HCT116 (cell line): ENCODE results near the gene DOCK7. TPM values are rescaled to one million over a fixed set of nuclear protein-coding genes. Genes with fewer than 3 reads are reported as not detected.

Experiments used
- ATAC-seq: fragments of 200-7000 bp; cut with Tn5 transposase; 2 replicates; pipeline ENCODE4 v1.9.1; 2020; ENCODE audit warnings: mild to moderate bottlenecking, moderate library complexity
- BruUV-seq: library from RNA; stranded (reverse); fragments of 400-500 nt; replicated peaks from 2 replicates; lab custom pipeline; 2021; lab: Mats Ljungman, UMichigan
- CTCF ChIA-PET: fragments of 300-600 bp; sonication (Branson Sonifier 250); formaldehyde crosslinking; loops from one replicate; lab custom pipeline; 2021; ENCODE audit warnings: antibody characterized with exemption; lab: Charles Lee
- POLR2A ChIA-PET: fragments of 300-600, 350-600 bp; sonication (Branson Sonifier 250); formaldehyde crosslinking; loops from one replicate; lab custom pipeline; 2021; ENCODE audit warnings: antibody characterized with exemption; lab: Charles Lee
- RAD21 ChIA-PET, 2 experiments: fragments of 300-600 bp; sonication (Branson Sonifier 250); formaldehyde crosslinking; loops; one replicate each; lab custom pipeline; 2023; ENCODE audit warnings: low total read pairs in 2 of 2; ENCODE audit not compliant: uncharacterized antibody in 2 of 2, unreplicated experiment in 2 of 2, low non-redundant PET in 1 of 2; lab: Charles Lee
- DNase-seq: peaks from one replicate; pipeline ENCODE4 v3.0.0-alpha.2; 2010; ENCODE audit warnings: low read depth, low spot score
- H2AFZ ChIP-seq: fragments of 200-600 bp; shearing (Covaris generic), sonication (generic); 2 replicates; pipeline ENCODE4 v1.6.1; 2017; ENCODE audit warnings: low read depth, mixed run types, mixed read lengths, antibody characterized with exemption, low read length; ENCODE audit not compliant: poor library complexity, severe bottlenecking
- H3K27ac ChIP-seq: 2 replicates; pipeline ENCODE4 v1.5.1; 2012; ENCODE audit warnings: low read depth, low read length
- H3K27me3 ChIP-seq: fragments of 200-600 bp; sonication (generic); 2 replicates; pipeline ENCODE4 v1.6.1; 2016; ENCODE audit warnings: mixed run types, low read length, mixed read lengths; ENCODE audit not compliant: insufficient read depth
- H3K36me3 ChIP-seq, 2 experiments: fragments of 200-500 bp in 1 of 2; fragments of 200-600 bp in 1 of 2; sonication (Bioruptor generic) in 1 of 2; sonication (generic) in 1 of 2; 2 replicates each; pipeline versions ENCODE4 v1.5.1 to v1.6.1; 2014 to 2016; ENCODE audit warnings: low read length in 2 of 2, inconsistent platforms in 1 of 2, mixed read lengths in 1 of 2, mixed run types in 1 of 2; ENCODE audit not compliant: insufficient read depth in 2 of 2, control insufficient read depth in 1 of 2
- H3K4me1 ChIP-seq, 2 experiments: fragments of 200-600 bp in 1 of 2; sonication (generic) in 1 of 2; 2 replicates each; pipeline versions ENCODE4 v1.5.1 to v1.6.1; 2012 to 2017; ENCODE audit warnings: low read length in 2 of 2, inconsistent platforms in 1 of 2, mild to moderate bottlenecking in 1 of 2, mixed read lengths in 1 of 2, mixed run types in 1 of 2, moderate library complexity in 1 of 2; ENCODE audit not compliant: insufficient read depth in 2 of 2, control insufficient read depth in 1 of 2
- H3K4me2 ChIP-seq: fragments of 200-600 bp; sonication (generic); 2 replicates; pipeline ENCODE4 v1.6.1; 2017; ENCODE audit warnings: mixed run types, low read length, mixed read lengths
- H3K4me3 ChIP-seq, 2 experiments: fragments of 200-600 bp in 1 of 2; sonication (generic) in 1 of 2; replicated peaks in 1 of 2; 2 replicates each; pipeline ENCODE4 v1.5.1; 2011 to 2016; ENCODE audit warnings: low read length in 2 of 2, control low read depth in 1 of 2, low read depth in 1 of 2, mild to moderate bottlenecking in 1 of 2, mixed read lengths in 1 of 2, mixed run types in 1 of 2
- H3K79me2 ChIP-seq: fragments of 200-600 bp; sonication (generic); 2 replicates; pipeline ENCODE4 v1.6.1; 2017; ENCODE audit warnings: mild to moderate bottlenecking, mixed run types, low read length, moderate library complexity, mixed read lengths; ENCODE audit not compliant: insufficient read depth
- H3K9ac ChIP-seq: fragments of 200-600 bp; sonication (generic); 2 replicates; pipeline ENCODE4 v1.6.1; 2016; ENCODE audit warnings: low read length, mixed read lengths
- H3K9me2 ChIP-seq: fragments of 200-600 bp; sonication (generic), shearing (Covaris generic); 2 replicates; pipeline ENCODE4 v1.6.1; 2017; ENCODE audit warnings: mixed run types, mild to moderate bottlenecking, moderate library complexity; ENCODE audit not compliant: insufficient read depth
- H3K9me3 ChIP-seq, 2 experiments: fragments of 200-500 bp in 1 of 2; fragments of 200-600 bp in 1 of 2; sonication (Bioruptor generic) in 1 of 2; sonication (generic) in 1 of 2; 2 replicates each; pipeline ENCODE4 v1.6.1; 2014 to 2017; ENCODE audit warnings: low read length in 2 of 2, mixed read lengths in 2 of 2, inconsistent platforms in 1 of 2, low read depth in 1 of 2, mild to moderate bottlenecking in 1 of 2, mixed run types in 1 of 2, moderate library complexity in 1 of 2; ENCODE audit not compliant: control insufficient read depth in 1 of 2, insufficient read depth in 1 of 2
- H4K20me1 ChIP-seq: fragments of 200-600 bp; sonication (generic), shearing (Covaris generic); 2 replicates; pipeline ENCODE4 v1.6.1; 2017; ENCODE audit warnings: mixed run types, mild to moderate bottlenecking, moderate library complexity; ENCODE audit not compliant: insufficient read depth
- ATF3 ChIP-seq: IDR thresholded peaks from 2 replicates; pipeline ENCODE4 v1.6.1; 2012
- CBX3 ChIP-seq: IDR thresholded peaks from 2 replicates; pipeline ENCODE4 v1.6.1; 2012; ENCODE audit warnings: low read depth
- CEBPB ChIP-seq: IDR thresholded peaks from 2 replicates; pipeline ENCODE4 v1.6.1; 2012; ENCODE audit warnings: low read depth
- CTCF ChIP-seq, 3 experiments: fragments of 200-600 bp in 1 of 3; sonication (generic) in 1 of 3; IDR thresholded peaks in 2 of 3; conservative IDR thresholded peaks in 1 of 3; 2 replicates each; pipeline ENCODE4 v1.5.1; 2012 to 2017; ENCODE audit warnings: low read depth in 2 of 3, low read length in 2 of 3, antibody characterized with exemption in 1 of 3, borderline replicate concordance in 1 of 3, control low read depth in 1 of 3, mild to moderate bottlenecking in 1 of 3, mixed read lengths in 1 of 3, mixed run types in 1 of 3, moderate library complexity in 1 of 3; ENCODE audit not compliant: insufficient read depth in 1 of 3
- EGR1 ChIP-seq: IDR thresholded peaks from 2 replicates; pipeline ENCODE4 v1.6.1; 2012; ENCODE audit warnings: low read depth
- ELF1 ChIP-seq: IDR thresholded peaks from 2 replicates; pipeline ENCODE4 v1.6.1; 2012; ENCODE audit warnings: low read depth, borderline replicate concordance
- EZH2 ChIP-seq: fragments of 200-600 bp; sonication (generic); IDR thresholded peaks from 2 replicates; pipeline ENCODE4 v1.6.1; 2017; ENCODE audit warnings: antibody characterized with exemption, mixed run types
- FOSL1 ChIP-seq: IDR thresholded peaks from 2 replicates; pipeline ENCODE4 v1.6.1; 2012; ENCODE audit warnings: low read depth
- MAX ChIP-seq: IDR thresholded peaks from 2 replicates; pipeline ENCODE4 v1.6.1; 2012
- POLR2A ChIP-seq: IDR thresholded peaks from 2 replicates; pipeline ENCODE4 v1.7.0; 2011; ENCODE audit warnings: borderline replicate concordance; ENCODE audit not compliant: insufficient read depth, insufficient read length; ENCODE audit errors: extremely low read depth
- POLR2AphosphoS5 ChIP-seq: IDR thresholded peaks from 2 replicates; pipeline ENCODE4 v1.6.1; 2011; ENCODE audit warnings: mild to moderate bottlenecking, low read depth, low read length, moderate library complexity
- RAD21 ChIP-seq: IDR thresholded peaks from 2 replicates; pipeline ENCODE4 v1.6.1; 2012; ENCODE audit warnings: low read depth, mild to moderate bottlenecking
- SIN3A ChIP-seq: IDR thresholded peaks from 2 replicates; pipeline ENCODE4 v1.6.1; 2012; ENCODE audit warnings: low read depth
- SP1 ChIP-seq: IDR thresholded peaks from 2 replicates; pipeline ENCODE4 v1.6.1; 2012; ENCODE audit warnings: low read depth
- SRF ChIP-seq: IDR thresholded peaks from 2 replicates; pipeline ENCODE4 v1.6.1; 2012; ENCODE audit warnings: low read depth
- TCF7L2 ChIP-seq: IDR thresholded peaks from 2 replicates; pipeline ENCODE4 v1.7.0; 2011; ENCODE audit warnings: borderline replicate concordance, inconsistent platforms; ENCODE audit not compliant: insufficient read depth, insufficient read length; ENCODE audit errors: extremely low read depth
- YY1 ChIP-seq: IDR thresholded peaks from 2 replicates; pipeline ENCODE4 v1.6.1; 2011; ENCODE audit warnings: low read length, low read depth, moderate library complexity, mild to moderate bottlenecking; ENCODE audit not compliant: insufficient replicate concordance; ENCODE audit errors: extremely low read depth
- ZFX ChIP-seq: fragments of 450-650 bp; IDR thresholded peaks from 2 replicates; pipeline ENCODE4 v1.6.1; 2017
- ZNF274 ChIP-seq: fragments of 200-500 bp; sonication (Bioruptor generic); IDR thresholded peaks from 2 replicates; pipeline ENCODE4 v1.6.1; 2014; ENCODE audit warnings: mild to moderate bottlenecking, low read depth, low read length, inconsistent platforms
- intact Hi-C: fragments of 100-400 bp; cut with micrococcal nuclease; formaldehyde crosslinking; loops from 2 replicates; pipeline ENCODE4 v1.10.0; 2022
- total RNA-seq: library from RNA; stranded (reverse); gene quantifications from one replicate; pipeline ENCODE4 v1.2.1, GENCODE V29; 2021; ENCODE audit not compliant: unreplicated experiment

Gene DOCK7
- total RNA-seq, 1 experiment from 2014 or later = 49.0 TPM

- H3K27ac ChIP-seq = no peak overlapping the region
- BruUV-seq = TSS peak; percentile 61
Observed at GRCh38 chr1:62686822-62687221, 1.4 kb downstream of the DOCK7 start.

More at GRCh38 chr1:62686822-62687221, 1.4 kb downstream of the DOCK7 start:
- H4K20me1 ChIP-seq = no peaks in the 10 kb centered on the region
- no peaks in the 10 kb centered on the region for H3K27me3 ChIP-seq
- H2AFZ ChIP-seq = no peak overlapping the region
- H3K9me3 ChIP-seq = no peaks in the 10 kb centered on the region
- H3K9me2 ChIP-seq = no peaks in the 10 kb centered on the region
- TF ChIP-seq ZNF274 (no peak), RAD21 (no peak), EGR1 (no peak), CEBPB (no peak), MAX (no peak), FOSL1 (no peak), SP1 (no peak), POLR2A (no peak), EZH2 (no peak), SRF (no peak), TCF7L2 (no peak), CTCF (IDR thresholded peaks at IDR 0.05 in 2 of 3, conservative IDR thresholded peaks at IDR 0.05 in 1 of 3; ENCODE audit: borderline replicate concordance in 1 of 3, insufficient read depth in 1 of 3, low read depth in 2 of 3, low read length in 2 of 3) (no peak), CBX3 (no peak), ZFX (no peak), SIN3A (no peak), ELF1 (no peak), YY1 (no peak), POLR2AphosphoS5 (no peak), ATF3 (no peak)
- H3K4me1 ChIP-seq = peaks cover 9 to 73% of the 10 kb centered on the region in 2 experiments
- peaks cover 53% of the 10 kb centered on the region for H3K79me2 ChIP-seq
- ATAC-seq (no peak), DNase-seq (no peak)
- ChIA-PET RAD21 (no interaction called here), CTCF (no interaction called here), POLR2A (no interaction called here)
- H3K4me2 ChIP-seq = peak overlapping the region; percentile 84
- H3K4me3 ChIP-seq = peak overlapping the region; percentile 69 to 86
- H3K9ac ChIP-seq = peak overlapping the region; percentile 80; the same call in 1 of the 2 replicates
- intact Hi-C loops = no loop called here
- H3K36me3 ChIP-seq = no peaks in the 10 kb centered on the region
